ENCODE data around the gene DNAH17.

DNA sequence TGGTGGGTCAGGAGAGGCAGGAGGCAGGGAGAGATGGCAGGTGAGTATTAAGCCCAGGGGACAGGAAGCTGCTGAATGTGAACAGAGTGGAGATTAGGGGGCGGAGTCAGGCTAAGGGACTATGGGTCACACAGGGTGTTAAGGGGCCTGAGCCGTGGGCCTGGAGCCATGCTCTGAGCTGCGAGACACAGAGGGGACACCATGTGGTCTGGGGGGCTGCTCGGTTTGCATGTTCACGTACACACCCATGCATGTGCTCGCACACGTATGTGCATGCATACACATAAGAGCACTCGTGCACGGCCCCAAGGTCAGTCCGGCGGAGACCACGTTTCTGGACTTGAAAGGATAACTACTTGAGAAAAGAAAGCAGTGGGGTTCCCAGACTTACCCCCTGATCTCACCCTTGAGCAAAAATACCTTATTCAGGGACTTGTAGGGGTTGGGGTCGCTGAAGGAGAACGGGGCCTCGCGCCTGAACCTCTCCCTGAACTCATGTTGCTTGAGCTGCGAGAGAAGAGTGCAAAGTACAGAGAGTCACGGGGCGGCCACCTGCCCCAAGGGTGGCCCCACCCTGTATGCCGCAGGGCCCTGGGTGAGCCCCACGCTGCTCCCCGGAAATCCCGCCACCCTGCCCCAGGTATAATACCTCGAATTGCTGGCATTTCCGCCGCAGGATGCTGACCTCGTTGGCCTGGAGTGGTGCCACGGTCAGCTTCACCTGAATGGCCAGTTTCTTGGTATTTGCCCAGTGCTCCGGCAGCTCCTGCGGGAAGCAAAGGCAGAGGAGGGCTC is 50.8 kb downstream of the DNAH17 start:
- TF ChIP-seq POLR2A (IDR thresholded peaks at IDR 0.05) = no peak
- TF ChIP-seq, protein P1, sequence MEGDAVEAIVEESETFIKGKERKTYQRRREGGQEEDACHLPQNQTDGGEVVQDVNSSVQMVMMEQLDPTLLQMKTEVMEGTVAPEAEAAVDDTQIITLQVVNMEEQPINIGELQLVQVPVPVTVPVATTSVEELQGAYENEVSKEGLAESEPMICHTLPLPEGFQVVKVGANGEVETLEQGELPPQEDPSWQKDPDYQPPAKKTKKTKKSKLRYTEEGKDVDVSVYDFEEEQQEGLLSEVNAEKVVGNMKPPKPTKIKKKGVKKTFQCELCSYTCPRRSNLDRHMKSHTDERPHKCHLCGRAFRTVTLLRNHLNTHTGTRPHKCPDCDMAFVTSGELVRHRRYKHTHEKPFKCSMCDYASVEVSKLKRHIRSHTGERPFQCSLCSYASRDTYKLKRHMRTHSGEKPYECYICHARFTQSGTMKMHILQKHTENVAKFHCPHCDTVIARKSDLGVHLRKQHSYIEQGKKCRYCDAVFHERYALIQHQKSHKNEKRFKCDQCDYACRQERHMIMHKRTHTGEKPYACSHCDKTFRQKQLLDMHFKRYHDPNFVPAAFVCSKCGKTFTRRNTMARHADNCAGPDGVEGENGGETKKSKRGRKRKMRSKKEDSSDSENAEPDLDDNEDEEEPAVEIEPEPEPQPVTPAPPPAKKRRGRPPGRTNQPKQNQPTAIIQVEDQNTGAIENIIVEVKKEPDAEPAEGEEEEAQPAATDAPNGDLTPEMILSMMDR (IDR thresholded peaks at IDR 0.05) = no peak
